ENCODE data around the gene CLOCK.

GRCh38 chr4:55437356-55437796 lies 109.3 kb downstream of the CLOCK start:
- no peak for TF ChIP-seq CTCF (IDR thresholded peaks at IDR 0.05)
- TF ChIP-seq POLR2A (IDR thresholded peaks at IDR 0.05): no peak
- TF ChIP-seq POLR2AphosphoS5 (IDR thresholded peaks at IDR 0.05): no peak

Data from upper lobe of left lung (tissue), 4 donors.